Right lobe of liver (tissue), 6 donors: ENCODE measurements around the gene KRTAP2-4. TPM values are rescaled to one million over a fixed set of nuclear protein-coding genes. Genes with fewer than 3 reads are reported as not detected.

Experiments
- ATAC-seq, 4 donors: fragments of 200-7000 bp; cut with Tn5 transposase; one replicate each; pipeline ENCODE4 v1.9.1; 2020; ENCODE audit warnings: mild to moderate bottlenecking in 4 of 4, moderate library complexity in 4 of 4
- DNase-seq, 3 donors: peaks; one replicate each; pipeline ENCODE4 v3.0.0-alpha.2; 2020
- H3K27ac ChIP-seq, 3 donors: fragments of 200-600 bp; one replicate each; pipeline ENCODE4 v1.8.0; 2022
- H3K27me3 ChIP-seq, 2 donors: fragments of 200-600 bp; one replicate each; pipeline ENCODE4 v1.8.0; 2022
- H3K36me3 ChIP-seq, 4 donors: fragments of 200-600 bp; sonication (generic) in 1 of 4; one replicate each; pipeline versions ENCODE4 v1.5.1 to v1.8.0; 2017 to 2022; ENCODE audit warnings: control low read depth in 1 of 4
- H3K4me1 ChIP-seq, 4 donors: fragments of 200-600 bp; sonication (generic) in 1 of 4; one replicate each; pipeline versions ENCODE4 v1.5.1 to v1.8.0; 2017 to 2022; ENCODE audit warnings: control low read depth in 1 of 4
- H3K4me3 ChIP-seq, 3 donors: fragments of 200-600 bp; one replicate each; pipeline ENCODE4 v1.8.0; 2022
- H3K9me3 ChIP-seq, 4 donors: fragments of 200-600 bp; sonication (generic) in 1 of 4; one replicate each; pipeline versions ENCODE4 v1.5.1 to v1.8.0; 2017 to 2022; ENCODE audit warnings: control low read depth in 1 of 4
- POLR2A ChIP-seq: fragments of 450-650 bp; IDR thresholded peaks from one replicate; pipeline ENCODE4 v1.6.1; 2017; ENCODE audit warnings: antibody characterized with exemption, mild to moderate bottlenecking
- WGBS: methylation state at CpG from one replicate; pipeline ENCODE4 v1.1.6; 2018; ENCODE audit warnings: low coverage, low lambda C conversion rate; ENCODE audit not compliant: insufficient coverage; ENCODE audit errors: missing lambda C conversion rate; 5-methylcytosine and 5-hydroxymethylcytosine counted together
- intact Hi-C, 2 donors: fragments of 100-400 bp; cut with DNase I; formaldehyde crosslinking; loops; one replicate each; pipeline versions ENCODE4 v1.11.2 to v1.14.1; 2022
- total RNA-seq, 6 experiments: library from RNA; depleted of rRNA in 2 of 6; stranded (reverse); fragments of >200 nt in 2 of 6; fragmentation: NEBNext Ultra II Directional in 3 of 6; extraction: Animal tissue kit (Norgen Biotek cat#: 25700) in 3 of 6; gene quantifications; one replicate each; pipeline versions ENCODE4 v1.1.0 to v1.2.4, GENCODE V29; 2016 to 2023
- TF ChIP-seq, protein P1 (sequence below), 4 donors: fragments of 200-600 bp in 3 of 4; fragments of 450-650 bp in 1 of 4; IDR thresholded peaks; one replicate each; pipeline versions ENCODE4 v1.5.1 to v1.8.0; 2016 to 2022; ENCODE audit warnings: antibody characterized with exemption in 4 of 4, mild to moderate bottlenecking in 2 of 4
- donor health status: DM: no; HTN: yes; CAD: no.
- donor health status: DM: no; HTN: no; CAD: no.
- donor health status: DM: no; HTN: no; CAD: no.
- donor health status: DM: no; HTN: yes; CAD: no.
- donor health status: DM: no; HTN: yes; CAD: no.

KRTAP2-4 gene
- total RNA-seq, 6 experiments from 2014 or later = not detected

- no peaks in the 10 kb centered on the region for H3K36me3 ChIP-seq
- ATAC-seq (no peak), DNase-seq (no peak)
- intact Hi-C loops = no loop called here
- H3K27ac ChIP-seq = no peak overlapping the region
- no peaks in the 10 kb centered on the region for H3K27me3 ChIP-seq
- H3K9me3 ChIP-seq = no peaks in the 10 kb centered on the region
- TF ChIP-seq, protein P1, sequence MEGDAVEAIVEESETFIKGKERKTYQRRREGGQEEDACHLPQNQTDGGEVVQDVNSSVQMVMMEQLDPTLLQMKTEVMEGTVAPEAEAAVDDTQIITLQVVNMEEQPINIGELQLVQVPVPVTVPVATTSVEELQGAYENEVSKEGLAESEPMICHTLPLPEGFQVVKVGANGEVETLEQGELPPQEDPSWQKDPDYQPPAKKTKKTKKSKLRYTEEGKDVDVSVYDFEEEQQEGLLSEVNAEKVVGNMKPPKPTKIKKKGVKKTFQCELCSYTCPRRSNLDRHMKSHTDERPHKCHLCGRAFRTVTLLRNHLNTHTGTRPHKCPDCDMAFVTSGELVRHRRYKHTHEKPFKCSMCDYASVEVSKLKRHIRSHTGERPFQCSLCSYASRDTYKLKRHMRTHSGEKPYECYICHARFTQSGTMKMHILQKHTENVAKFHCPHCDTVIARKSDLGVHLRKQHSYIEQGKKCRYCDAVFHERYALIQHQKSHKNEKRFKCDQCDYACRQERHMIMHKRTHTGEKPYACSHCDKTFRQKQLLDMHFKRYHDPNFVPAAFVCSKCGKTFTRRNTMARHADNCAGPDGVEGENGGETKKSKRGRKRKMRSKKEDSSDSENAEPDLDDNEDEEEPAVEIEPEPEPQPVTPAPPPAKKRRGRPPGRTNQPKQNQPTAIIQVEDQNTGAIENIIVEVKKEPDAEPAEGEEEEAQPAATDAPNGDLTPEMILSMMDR (IDR thresholded peaks at IDR 0.05) = no peak
- TF ChIP-seq POLR2A = no peak
- H3K4me3 ChIP-seq = no peak overlapping the region
- H3K4me1 ChIP-seq = no peaks in the 10 kb centered on the region
- 40% methylated on average over 3 of the region's 3 CpGs for WGBS
Observed at GRCh38 chr17:41024697-41025096, 41.0 kb downstream of the KRTAP2-4 start.

- intact Hi-C loops = no loop called here
- Histone ChIP-seq H3K9me3 (no peaks in the 10 kb centered on the region), H3K4me3 (no peak overlapping the region), H3K4me1 (no peaks in the 10 kb centered on the region), H3K27ac (no peak overlapping the region), H3K36me3 (no peaks in the 10 kb centered on the region), H3K27me3 (no peaks in the 10 kb centered on the region)
- ATAC-seq = no peak
- TF ChIP-seq, protein P1 (IDR thresholded peaks at IDR 0.05) = no peak
- TF ChIP-seq POLR2A = no peak
- no peak for DNase-seq
Observed at GRCh38 chr17:41020336-41020735, 45.3 kb downstream of the KRTAP2-4 start.

DNA sequence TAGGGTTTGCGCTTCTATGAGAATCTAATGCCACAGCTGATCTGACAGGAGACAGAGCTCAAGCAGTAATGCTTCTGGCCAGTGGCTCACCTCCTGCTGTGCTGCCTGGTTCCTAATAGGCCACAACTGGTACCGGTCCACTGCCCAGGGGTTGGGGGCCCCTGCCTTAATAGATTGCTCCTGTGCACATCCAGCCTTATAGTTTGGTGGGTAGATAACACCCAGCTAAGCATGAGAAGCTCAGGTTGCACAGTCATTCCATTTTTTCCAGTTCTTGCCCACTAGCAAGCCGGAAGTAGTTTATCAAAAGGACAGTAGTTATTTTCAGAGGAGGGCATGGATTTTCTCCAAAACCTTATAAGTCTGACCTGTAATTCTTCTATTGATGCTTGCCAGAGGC lies 46.3 kb downstream of the KRTAP2-4 start:
- 95% methylated on average over 2 of the region's 3 CpGs for WGBS
- no peaks in the 10 kb centered on the region for H3K9me3 ChIP-seq
- intact Hi-C loops = no loop called here
- no peak for DNase-seq
- ATAC-seq = no peak
- H3K4me3 ChIP-seq = no peak overlapping the region
- no peaks in the 10 kb centered on the region for H3K4me1 ChIP-seq
- H3K36me3 ChIP-seq = no peaks in the 10 kb centered on the region
- TF ChIP-seq, protein P1 (IDR thresholded peaks at IDR 0.05) = no peak
- TF ChIP-seq POLR2A = no peak
- H3K27me3 ChIP-seq = no peaks in the 10 kb centered on the region
- H3K27ac ChIP-seq = no peak overlapping the region

DNA sequence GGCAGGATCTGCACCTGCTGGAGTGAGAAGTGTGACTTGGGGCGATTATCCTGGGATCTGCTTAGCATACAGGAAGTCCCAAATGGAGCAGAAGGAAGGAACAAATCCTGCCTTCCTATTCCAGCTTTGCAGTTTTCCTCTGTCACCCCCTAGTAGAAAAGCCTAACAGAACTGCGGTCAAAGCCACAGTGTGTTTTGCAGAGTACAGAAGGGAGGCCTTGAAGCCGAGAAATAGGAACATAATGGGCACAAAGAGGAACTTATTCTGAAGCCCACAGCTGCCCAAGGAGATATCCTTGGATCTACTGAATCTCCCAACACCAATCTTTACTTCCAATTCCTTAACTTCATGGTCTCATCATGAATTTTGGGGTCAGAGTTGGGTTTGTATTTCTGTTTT lies 47.1 kb downstream of the KRTAP2-4 start:
- Histone ChIP-seq H3K27me3 (no peaks in the 10 kb centered on the region), H3K9me3 (no peaks in the 10 kb centered on the region), H3K36me3 (no peaks in the 10 kb centered on the region), H3K27ac (no peak overlapping the region), H3K4me3 (no peak overlapping the region), H3K4me1 (no peaks in the 10 kb centered on the region)
- no peak for TF ChIP-seq POLR2A
- DNase-seq (no peak), ATAC-seq (no peak)
- intact Hi-C loops = no loop called here
- WGBS = 75% methylated on average over 3 of the region's 3 CpGs

DNA sequence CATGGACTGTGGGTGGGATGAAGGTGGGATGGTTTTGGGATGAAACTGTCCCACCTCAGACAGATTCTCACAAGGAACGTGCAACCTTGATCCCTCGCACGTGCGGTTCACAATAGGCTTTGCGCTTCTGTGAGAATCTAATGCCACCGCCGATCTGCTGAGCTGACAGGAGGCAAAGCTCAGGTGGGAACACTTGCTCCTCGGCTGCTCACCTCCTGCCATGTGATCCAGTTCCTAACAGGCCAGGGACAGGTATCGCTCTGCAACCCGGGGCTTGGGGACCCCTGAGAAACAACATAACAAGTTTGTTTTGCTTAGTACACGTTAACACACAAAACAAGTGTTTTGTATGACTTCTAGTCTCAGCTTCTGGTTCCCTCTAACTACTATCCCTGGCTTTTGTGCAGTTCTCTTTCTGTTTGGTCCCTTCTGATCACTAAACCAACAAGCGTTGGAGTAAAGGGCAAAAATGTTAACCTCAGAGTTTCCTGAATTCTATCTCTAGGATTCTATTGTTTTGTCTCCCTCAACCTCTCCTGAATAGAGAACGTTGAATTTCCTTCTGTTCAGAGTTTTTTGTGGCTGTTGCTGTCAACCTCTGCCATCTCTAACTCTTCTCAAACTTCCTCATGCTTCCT lies 49.0 kb downstream of the KRTAP2-4 start:
- Histone ChIP-seq H3K27ac (no peak overlapping the region), H3K36me3 (no peaks in the 10 kb centered on the region), H3K4me1 (no peaks in the 10 kb centered on the region), H3K27me3 (no peaks in the 10 kb centered on the region), H3K4me3 (no peak overlapping the region), H3K9me3 (no peaks in the 10 kb centered on the region)
- 43% methylated on average over 10 of the region's 13 CpGs for WGBS
- ATAC-seq = no peak
- TF ChIP-seq, protein P1 (IDR thresholded peaks at IDR 0.05) = no peak
- no peak for TF ChIP-seq POLR2A
- no peak for DNase-seq
- intact Hi-C loops = no loop called here
